Common myeloid progenitor, CD34-positive (primary cell): Measurements from ENCODE around the gene CDK5.

ENCODE experiments used
- CTCF ChIA-PET: fragments of 350-600 bp; sonication (Branson Sonifier 250); formaldehyde crosslinking; loops from one replicate; lab custom pipeline; 2021; ENCODE audit warnings: antibody characterized with exemption; lab: Charles Lee
- POLR2A ChIA-PET: fragments of 350-600 bp; sonication (Branson Sonifier 250); formaldehyde crosslinking; loops from one replicate; lab custom pipeline; 2021; ENCODE audit warnings: antibody characterized with exemption; lab: Charles Lee
- DNase-seq, 3 donors: peaks; one replicate each; pipeline versions ENCODE4 v3.0.0 to v3.0.0-alpha.2; 2013
- H3K27ac ChIP-seq, 2 experiments: 1 replicate in 1 of 2; 2 replicates in 1 of 2; pipeline ENCODE4 v1.7.0; 2013; ENCODE audit warnings: inconsistent platforms in 2 of 2, low read length in 2 of 2, mild to moderate bottlenecking in 2 of 2, low read depth in 1 of 2, moderate library complexity in 1 of 2; ENCODE audit not compliant: severe bottlenecking in 2 of 2, insufficient read depth in 1 of 2, poor library complexity in 1 of 2
- H3K27me3 ChIP-seq, 5 experiments: replicated peaks in 2 of 5; 1 replicate in 3 of 5; 2 replicates in 2 of 5; pipeline versions ENCODE4 v1.6.1 to v1.7.0; 2013; ENCODE audit warnings: low read length in 4 of 5, mild to moderate bottlenecking in 2 of 5, moderate library complexity in 2 of 5, inconsistent platforms in 1 of 5; ENCODE audit not compliant: insufficient read depth in 5 of 5, control insufficient read depth in 4 of 5
- H3K36me3 ChIP-seq, 4 experiments: 1 replicate in 2 of 4; 2 replicates in 2 of 4; pipeline versions ENCODE4 v1.6.1 to v1.7.0; 2013; ENCODE audit warnings: low read length in 3 of 4, control low read depth in 1 of 4, mild to moderate bottlenecking in 1 of 4; ENCODE audit not compliant: control insufficient read depth in 4 of 4, insufficient read depth in 4 of 4
- H3K4me1 ChIP-seq, 4 experiments: 1 replicate in 3 of 4; 2 replicates in 1 of 4; pipeline versions ENCODE4 v1.6.1 to v1.7.1; 2013; ENCODE audit warnings: low read length in 3 of 4, mild to moderate bottlenecking in 3 of 4, control low read depth in 1 of 4, inconsistent platforms in 1 of 4, moderate library complexity in 1 of 4; ENCODE audit not compliant: control insufficient read depth in 4 of 4, insufficient read depth in 4 of 4; ENCODE audit errors: control extremely low read depth in 1 of 4
- H3K4me3 ChIP-seq, 7 experiments: 1 replicate in 4 of 7; 2 replicates in 3 of 7; pipeline versions ENCODE4 v1.5.1 to v1.7.0; 2013; ENCODE audit warnings: mild to moderate bottlenecking in 7 of 7, low read length in 6 of 7, moderate library complexity in 6 of 7, inconsistent platforms in 2 of 7, low read depth in 2 of 7, control low read depth in 1 of 7; ENCODE audit not compliant: insufficient read depth in 4 of 7, control insufficient read depth in 1 of 7; ENCODE audit errors: extremely low read depth in 1 of 7
- H3K9me3 ChIP-seq, 5 experiments: 1 replicate in 4 of 5; 2 replicates in 1 of 5; pipeline versions ENCODE4 v1.6.1 to v1.7.1; 2013; ENCODE audit warnings: low read length in 4 of 5, mild to moderate bottlenecking in 2 of 5, inconsistent platforms in 1 of 5, low read depth in 1 of 5, moderate library complexity in 1 of 5; ENCODE audit not compliant: control insufficient read depth in 4 of 5, insufficient read depth in 2 of 5; ENCODE audit errors: control extremely low read depth in 1 of 5
- WGBS: methylation state at CpG from one replicate; pipeline ENCODE4 v1.1.5; 2013; ENCODE audit not compliant: insufficient coverage; 5-methylcytosine and 5-hydroxymethylcytosine counted together

Gene CDK5

GRCh38 chr7:151051108-151051507 is 6.6 kb downstream of the CDK5 start:
- ChIA-PET POLR2A (no interaction called here), CTCF (interaction anchor here (0.8 to 1.5 kb wide), 5 partner anchors 10 to 62 kb away, joined by 3 to 5 read pairs (median 3); no protein-coding TSS in a partner anchor)
- Histone ChIP-seq H3K4me3 (no peak overlapping the region), H3K36me3 (peaks cover 0 to 3% (median 1%) of the 10 kb centered on the region in 4 experiments), H3K9me3 (no peaks in the 10 kb centered on the region), H3K4me1 (peaks cover 0 to 44% (median 34%) of the 10 kb centered on the region in 4 experiments), H3K27me3 (peaks cover 0 to 13% (median 0%) of the 10 kb centered on the region in 5 experiments), H3K27ac (no peak overlapping the region)
- peak; percentile 87 to 93 (median 93) for DNase-seq
- WGBS, result 3% methylated on average over 40 of the region's 50 CpGs

GRCh38 chr7:151048911-151049463 is 8.7 kb downstream of the CDK5 start:
- WGBS, result 98% methylated on average over 38 of the region's 38 CpGs
- Histone ChIP-seq H3K4me1 (peaks cover 0 to 44% (median 35%) of the 10 kb centered on the region in 4 experiments), H3K27me3 (peaks cover 0 to 13% (median 0%) of the 10 kb centered on the region in 5 experiments), H3K36me3 (peaks cover 0 to 7% (median 1%) of the 10 kb centered on the region in 4 experiments), H3K27ac (no peak overlapping the region), H3K9me3 (no peaks in the 10 kb centered on the region), H3K4me3 (no peak overlapping the region)
- ChIA-PET CTCF (no interaction called here), POLR2A (no interaction called here)
- DNase-seq, result no peak

- Histone ChIP-seq H3K36me3 (peaks cover 0 to 7% (median 4%) of the 10 kb centered on the region in 4 experiments), H3K9me3 (no peaks in the 10 kb centered on the region), H3K27ac (no peak within 1 kb of the TSS), H3K4me1 (peaks cover 0 to 40% (median 32%) of the 10 kb centered on the region in 4 experiments), H3K4me3 (no peak within 1 kb of the TSS), H3K27me3 (peaks cover 0 to 13% (median 0%) of the 10 kb centered on the region in 5 experiments)
- no peak for DNase-seq
- 92% methylated on average over 15 of the region's 22 CpGs for WGBS
- POLR2A ChIA-PET, result no interaction called here
- CTCF ChIA-PET, result interaction anchor here (0.7 to 1.9 kb wide), 2 partner anchors 30 to 170 kb away, joined by 3 to 6 read pairs; no protein-coding TSS in a partner anchor
Observed at GRCh38 chr7:151047976-151048815, 9.5 kb downstream of the CDK5 start, which contains the start of gene ASIC3. Gene ASIC3, plus strand, starts transcription at chr7:151048531. Its CDS starts 355 bp downstream, at chr7:151048886.

GRCh38 chr7:151046603-151047573 is 10.8 kb downstream of the CDK5 start:
- H3K9me3 ChIP-seq, result no peaks in the 10 kb centered on the region
- H3K4me1 ChIP-seq, result peaks cover 0 to 27% (median 25%) of the 10 kb centered on the region in 4 experiments
- DNase-seq, result peak in 2 of 3 donors; percentile 78 to 81
- peaks cover 0 to 6% (median 5%) of the 10 kb centered on the region in 4 experiments for H3K36me3 ChIP-seq
- ChIA-PET CTCF (interaction anchor here (0.8 to 1.9 kb wide), 4 partner anchors 10 to 61 kb away, joined by 3 to 6 read pairs (median 4); no protein-coding TSS in a partner anchor), POLR2A (interaction anchor here (0.6 to 1.4 kb wide), 3 partner anchors 15 to 42 kb away, joined by 3 to 5 read pairs (median 4); no protein-coding TSS in a partner anchor)
- no peak overlapping the region for H3K27ac ChIP-seq
- H3K4me3 ChIP-seq, result peak overlapping the region in 1 of 7 experiments; percentile 42
- H3K27me3 ChIP-seq, result peaks cover 0 to 13% (median 0%) of the 10 kb centered on the region in 5 experiments
- WGBS, result 29% methylated on average over 3 of the region's 14 CpGs

- H3K9me3 ChIP-seq, result no peaks in the 10 kb centered on the region
- ChIA-PET POLR2A (interaction anchor here (0.7 kb wide), 1 partner anchor 14 kb away, joined by 3 read pairs; no protein-coding TSS in a partner anchor), CTCF (interaction anchor here (0.8 to 1.5 kb wide), 4 partner anchors 9 to 62 kb away, joined by 3 to 4 read pairs (median 3); no protein-coding TSS in a partner anchor)
- peaks cover 0 to 10% (median 0%) of the 10 kb centered on the region in 5 experiments for H3K27me3 ChIP-seq
- no peak overlapping the region for H3K27ac ChIP-seq
- H3K36me3 ChIP-seq, result peaks cover 0 to 7% (median 5%) of the 10 kb centered on the region in 4 experiments
- peaks cover 0 to 19% (median 18%) of the 10 kb centered on the region in 4 experiments for H3K4me1 ChIP-seq
- WGBS, result 90% methylated on average over 7 of the region's 9 CpGs
- no peak overlapping the region for H3K4me3 ChIP-seq
- no peak for DNase-seq
Observed at GRCh38 chr7:151045967-151046366, 11.7 kb downstream of the CDK5 start.

- WGBS, result 98% methylated on average over 9 of the region's 11 CpGs
- Histone ChIP-seq H3K9me3 (no peaks in the 10 kb centered on the region), H3K4me3 (no peak overlapping the region), H3K27ac (no peak overlapping the region), H3K4me1 (peaks cover 0 to 23% (median 18%) of the 10 kb centered on the region in 4 experiments), H3K27me3 (peaks cover 0 to 3% (median 0%) of the 10 kb centered on the region in 5 experiments), H3K36me3 (peaks cover 0 to 7% (median 5%) of the 10 kb centered on the region in 4 experiments)
- ChIA-PET CTCF (interaction anchor here (1.4 to 1.9 kb wide), 3 partner anchors 10 to 27 kb away, joined by 3 to 5 read pairs (median 4); no protein-coding TSS in a partner anchor), POLR2A (no interaction called here)
- no peak for DNase-seq
Observed at GRCh38 chr7:151045262-151045661, 12.4 kb downstream of the CDK5 start.
